ENCODE measurements around the gene MAPRE3.

- TF ChIP-seq EZH2 (IDR thresholded peaks at IDR 0.05; ENCODE audit: insufficient read depth, poor library complexity, severe bottlenecking) (no peak), EZH2phosphoT487 (IDR thresholded peaks at IDR 0.05; ENCODE audit: insufficient read depth, low read depth) (no peak)
These were observed 35.5 kb upstream of the MAPRE3 start for GRCh38 chr2:26934985-26935384.
